Skin of body (tissue), 3 donors: ENCODE results near the gene CCDC13. TPM values are rescaled to one million over a fixed set of nuclear protein-coding genes. Genes with fewer than 3 reads are reported as not detected.

Experiments used
- DNase-seq: peaks from one replicate; lab custom pipeline; 2025; lab: John Stamatoyannopoulos, UW
- small RNA-seq: library from RNA; depleted of rRNA; stranded (forward); fragments of <200 nt; gene quantifications from one replicate; pipeline ENCODE3, GENCODE V24; 2014; ENCODE audit warnings: low replicate concordance
- total RNA-seq: library from RNA; depleted of rRNA; stranded (reverse); fragments of >200 nt; gene quantifications from one replicate; pipeline ENCODE4 v1.2.3, GENCODE V29; 2014

Gene CCDC13
- total RNA-seq, 1 donor from 2014 or later: 0.69 TPM

DNA sequence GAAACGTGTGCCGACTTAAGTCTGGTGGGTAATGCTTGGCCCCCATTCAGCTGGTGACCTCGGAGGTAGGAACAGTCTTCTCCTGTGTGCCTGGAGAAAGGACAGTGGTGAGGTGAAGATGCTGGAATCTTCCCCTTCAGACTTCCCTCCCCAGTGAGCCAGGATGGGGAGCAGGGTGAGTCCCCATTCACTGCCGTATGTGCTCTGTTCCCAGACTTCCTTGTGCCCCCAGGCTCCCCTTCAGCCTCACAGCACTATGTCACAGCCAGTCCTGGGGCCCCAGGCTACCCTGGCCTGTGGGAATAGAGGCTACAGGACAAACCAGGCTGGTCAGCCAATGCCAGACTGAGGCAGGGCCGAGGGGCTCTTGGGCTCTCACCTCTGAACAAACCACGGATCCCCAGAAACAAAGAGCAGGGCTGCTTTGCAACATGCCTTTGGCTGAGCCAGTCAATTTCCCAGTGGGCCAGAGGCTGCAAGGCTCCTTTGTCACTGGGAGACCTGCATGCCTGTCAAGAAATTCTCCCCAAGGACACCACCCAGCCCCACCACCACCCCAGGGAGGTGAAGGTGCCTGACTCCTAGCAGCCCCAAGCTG, 38.7 kb downstream of the CCDC13 start:
- no peak for DNase-seq

DNA sequence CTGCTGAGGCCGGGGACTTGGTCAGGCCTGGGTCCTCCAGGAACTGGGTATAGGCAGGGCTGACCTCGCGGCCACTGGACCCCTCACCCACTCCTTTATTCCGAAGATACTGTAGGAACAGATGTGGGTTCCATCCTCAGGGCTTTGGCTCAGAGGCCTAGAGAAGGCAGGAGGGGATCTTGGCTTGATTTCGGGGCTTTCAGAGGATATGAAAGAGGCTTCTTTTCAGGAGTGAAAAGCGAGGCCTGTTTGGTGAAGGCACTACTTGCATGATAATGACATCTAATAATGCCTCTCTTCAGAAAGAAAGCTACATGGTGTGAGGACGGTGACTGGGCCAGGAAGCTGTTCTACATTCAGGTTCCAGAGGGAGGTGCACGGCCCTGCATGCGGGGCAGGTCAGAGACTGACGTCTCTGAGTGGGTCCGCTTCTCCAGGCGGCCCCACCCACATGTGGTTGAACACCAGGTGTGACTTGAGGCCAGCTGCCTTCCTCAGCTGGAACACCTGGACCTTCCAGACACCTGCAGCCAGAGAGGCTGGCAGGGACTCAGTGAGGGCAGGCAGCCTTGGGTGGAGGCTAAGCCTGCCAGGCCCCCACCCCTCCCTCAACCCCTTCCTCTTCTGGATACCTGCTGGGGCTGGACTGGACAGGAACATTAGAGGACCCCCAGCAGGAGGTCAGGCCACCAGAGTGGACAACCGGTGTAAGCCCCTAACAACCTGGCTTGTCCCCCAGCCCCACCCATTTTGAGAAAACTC, 39.4 kb downstream of the CCDC13 start:
- DNase-seq: no peak

DNA sequence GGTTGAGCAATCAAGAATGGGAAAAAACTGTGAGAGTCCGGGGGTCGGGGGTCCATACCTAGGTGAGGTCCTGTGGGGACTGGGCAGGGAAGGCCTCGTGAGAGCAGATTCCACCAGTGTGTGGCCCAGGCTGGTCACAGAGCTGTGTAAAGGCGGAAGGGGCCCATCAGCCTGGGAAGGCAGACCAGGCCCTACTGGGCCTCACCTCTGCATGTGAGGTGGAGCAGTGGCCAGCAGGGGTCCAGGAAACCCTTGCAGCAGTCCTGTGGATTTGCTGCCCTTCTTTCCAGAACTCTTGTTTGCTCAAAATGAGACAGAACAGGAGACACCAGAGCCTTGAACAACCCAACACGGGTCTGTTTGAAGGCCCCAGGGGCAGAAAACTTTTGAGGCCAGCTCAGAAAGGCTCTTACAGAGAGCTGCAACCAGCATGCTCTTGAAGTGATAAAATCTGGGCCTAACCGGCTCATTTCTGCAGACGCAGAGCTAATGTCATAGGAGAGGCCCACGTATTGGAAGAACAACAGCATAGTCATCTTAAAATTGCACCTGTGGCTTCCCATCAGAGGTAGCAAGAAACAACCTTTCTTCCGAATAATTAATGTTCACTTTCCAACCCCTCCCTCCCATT, 40.1 kb downstream of the CCDC13 start:
- DNase-seq: no peak

DNA sequence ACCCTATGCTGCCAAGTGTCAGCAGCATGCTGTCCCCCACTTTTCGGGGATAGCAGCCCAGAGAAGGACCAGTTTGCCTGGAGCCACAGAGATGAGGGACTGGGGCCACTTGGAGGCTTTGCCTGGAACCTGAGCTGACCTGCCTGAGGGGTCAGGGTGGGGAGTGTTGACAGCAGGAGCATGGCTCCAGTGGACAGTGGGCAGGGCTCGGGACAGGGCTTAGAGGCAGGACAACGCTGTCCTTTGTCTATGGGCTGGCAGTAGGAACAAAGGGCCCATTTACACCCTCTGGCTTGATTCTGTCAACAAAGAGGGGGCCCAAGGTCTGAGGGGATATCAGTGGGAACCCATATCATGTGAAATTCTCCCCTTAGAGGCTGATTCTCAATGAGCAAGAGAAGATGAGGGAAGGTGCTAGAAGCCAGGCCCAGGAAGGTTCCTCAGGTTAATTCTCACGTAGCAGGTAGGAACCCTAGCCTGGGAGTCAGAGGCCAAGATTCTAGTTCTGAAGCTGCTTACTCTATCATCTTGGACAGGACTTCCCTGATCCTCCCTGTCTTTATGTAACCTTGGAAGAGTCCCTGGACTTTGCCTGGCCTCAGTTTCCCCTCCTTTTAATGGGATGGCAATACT, 40.7 kb downstream of the CCDC13 start:
- peak; percentile 9 for DNase-seq

DNA sequence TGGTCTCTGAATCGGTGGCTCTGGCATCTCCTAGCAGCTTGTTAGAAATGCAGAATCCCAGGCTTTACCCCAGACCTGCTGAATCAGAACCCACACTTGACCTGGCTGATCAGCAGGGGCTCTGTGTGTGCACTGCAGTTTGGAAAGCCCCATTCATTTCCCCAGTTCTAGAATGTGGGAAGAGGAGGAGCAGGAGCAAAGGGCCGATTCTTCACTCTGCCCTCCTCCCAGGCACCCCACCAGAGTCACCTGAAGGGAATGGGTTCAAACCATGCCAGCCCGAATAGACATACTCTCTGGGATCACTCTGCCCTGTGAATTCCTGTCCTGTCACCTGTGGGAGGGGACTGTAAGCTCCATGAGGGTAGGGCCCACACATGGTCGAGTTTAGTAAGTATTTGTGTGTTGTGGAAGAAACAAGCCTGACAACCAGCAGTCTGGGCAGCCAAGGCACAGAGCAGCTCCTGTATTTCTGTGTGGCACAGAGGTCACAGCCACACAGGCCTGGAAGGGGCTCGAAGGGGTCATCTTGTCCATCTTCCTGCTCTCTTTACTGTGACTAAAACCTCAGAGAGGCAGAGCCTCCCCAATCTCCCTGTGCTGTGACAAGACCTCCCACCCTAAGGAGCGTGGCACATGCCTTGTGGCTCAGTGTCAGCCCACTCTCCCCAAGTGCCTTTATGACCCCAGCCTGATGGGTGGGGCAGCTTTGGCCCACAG, 41.4 kb downstream of the CCDC13 start:
- DNase-seq: no peak

DNA sequence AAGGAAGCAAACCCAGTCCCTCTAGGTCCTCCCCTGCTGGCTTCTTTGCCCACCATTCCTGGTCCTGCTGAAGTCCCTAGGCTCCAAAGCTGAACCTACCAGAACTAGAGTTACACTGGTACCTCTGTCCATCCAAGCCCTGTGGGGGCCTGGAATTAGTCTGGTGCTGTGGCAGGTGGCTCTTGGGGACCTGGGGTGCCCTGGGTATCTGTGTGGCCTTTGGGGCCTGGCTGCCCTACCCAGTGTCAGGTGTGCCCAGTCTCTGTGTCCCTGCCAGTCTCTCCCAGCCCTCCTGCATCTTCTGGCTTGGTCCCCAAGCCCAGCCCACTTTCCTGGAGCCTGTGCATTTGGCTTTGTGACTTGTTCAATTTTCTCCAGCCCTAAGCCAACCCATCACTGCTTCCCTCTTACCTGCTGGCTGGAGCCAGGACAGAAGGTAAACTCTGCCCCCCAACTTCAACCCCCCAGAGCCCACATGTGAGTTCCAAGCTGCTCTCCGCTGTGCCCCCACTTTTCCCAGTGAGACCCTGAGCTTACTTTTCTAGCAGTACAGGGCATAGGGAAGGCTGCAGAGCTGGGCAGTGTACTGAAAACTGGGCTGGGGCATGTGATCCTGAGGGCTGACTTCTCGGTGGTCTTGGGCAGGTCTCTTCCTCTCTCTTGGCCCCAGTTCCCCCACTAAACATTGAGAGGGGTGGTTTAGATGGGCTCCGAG, 42.2 kb downstream of the CCDC13 start:
- no peak for DNase-seq

DNA sequence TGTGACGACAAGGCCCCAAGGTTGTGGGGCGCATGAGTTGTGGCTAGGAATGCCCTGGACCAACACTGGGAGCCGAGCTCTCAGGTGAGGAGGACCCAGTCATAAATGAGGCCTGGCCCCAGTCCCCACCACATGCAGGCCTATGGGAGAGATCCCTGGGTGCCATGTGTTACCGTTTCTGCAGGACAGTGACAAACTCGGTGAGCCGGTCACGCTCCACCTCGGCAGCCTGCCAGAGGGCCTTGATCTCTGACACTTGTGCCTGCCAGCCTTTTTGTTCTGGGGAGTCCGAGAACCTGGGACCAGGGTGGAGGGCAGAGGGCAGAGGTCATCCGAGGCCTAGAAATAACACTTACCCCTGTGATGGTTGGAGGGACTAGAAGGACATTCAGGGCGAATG, 42.8 kb downstream of the CCDC13 start:
- no peak for DNase-seq

DNA sequence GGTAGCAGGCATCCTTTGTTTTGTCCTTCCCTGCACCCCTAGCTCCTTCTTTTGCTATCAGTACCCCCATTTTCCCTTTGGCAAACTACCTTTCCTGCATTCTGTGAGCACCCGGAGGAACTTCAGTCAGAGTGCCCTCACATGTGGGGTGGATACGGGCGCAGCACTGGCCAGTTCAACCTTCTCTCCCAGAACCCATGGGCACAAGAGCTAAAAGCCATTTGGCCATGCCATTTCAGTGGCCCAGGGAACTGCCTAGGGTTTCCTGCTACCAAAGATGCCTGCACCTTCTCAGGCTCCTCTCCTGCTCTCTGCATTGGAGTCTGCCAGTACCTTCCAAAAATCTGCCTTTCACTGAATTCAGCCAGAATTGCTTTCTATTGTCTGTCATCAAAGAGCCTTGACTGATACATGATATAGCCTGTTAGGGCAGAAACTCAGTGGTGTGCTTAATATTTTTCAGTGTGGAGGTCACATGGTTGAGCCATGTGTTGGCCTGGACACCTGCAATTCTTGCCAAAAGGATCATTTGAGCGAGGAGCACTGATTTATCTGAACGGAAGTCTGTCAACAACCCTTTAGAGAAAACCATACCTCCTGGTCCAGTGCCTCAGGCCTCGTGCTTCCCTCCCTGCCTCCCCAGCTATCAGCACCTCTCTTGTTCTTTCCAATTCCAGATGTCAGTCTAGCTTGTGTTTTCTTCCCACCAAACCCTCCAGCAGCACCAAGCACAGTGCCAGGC, 43.5 kb downstream of the CCDC13 start:
- no peak for DNase-seq

DNA sequence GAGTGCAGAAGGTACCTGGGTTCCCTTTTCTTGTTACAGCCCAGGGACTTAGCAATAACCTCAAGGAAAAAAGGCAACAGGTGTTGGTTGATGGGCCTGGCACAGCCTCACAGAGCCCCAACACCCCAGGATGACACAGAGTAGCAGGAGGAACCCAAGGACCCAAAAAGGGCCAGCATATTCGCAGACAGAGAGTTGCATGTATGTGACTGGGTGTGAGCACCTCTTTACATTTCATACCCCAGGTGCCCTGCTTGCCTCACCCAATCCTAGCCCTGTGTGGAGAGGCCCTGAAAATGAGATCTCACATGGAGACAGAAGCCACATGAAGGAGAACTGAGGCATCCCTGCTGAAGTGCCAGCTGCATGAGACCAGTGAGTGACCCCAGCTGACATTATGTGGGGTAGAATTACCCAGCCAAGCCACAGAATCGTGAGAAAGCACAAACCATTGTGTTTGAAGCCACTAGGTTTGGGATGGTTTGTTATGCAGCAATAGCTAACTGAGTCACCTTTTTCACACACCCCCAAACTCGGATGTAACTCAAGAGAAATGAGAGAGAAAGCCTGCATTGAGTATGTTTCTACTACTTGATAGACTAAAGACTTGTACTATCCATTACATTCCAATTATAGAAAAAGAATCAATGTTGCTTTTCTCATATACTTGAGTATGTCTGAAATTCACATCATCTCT, 44.2 kb downstream of the CCDC13 start:
- no peak for DNase-seq

DNA sequence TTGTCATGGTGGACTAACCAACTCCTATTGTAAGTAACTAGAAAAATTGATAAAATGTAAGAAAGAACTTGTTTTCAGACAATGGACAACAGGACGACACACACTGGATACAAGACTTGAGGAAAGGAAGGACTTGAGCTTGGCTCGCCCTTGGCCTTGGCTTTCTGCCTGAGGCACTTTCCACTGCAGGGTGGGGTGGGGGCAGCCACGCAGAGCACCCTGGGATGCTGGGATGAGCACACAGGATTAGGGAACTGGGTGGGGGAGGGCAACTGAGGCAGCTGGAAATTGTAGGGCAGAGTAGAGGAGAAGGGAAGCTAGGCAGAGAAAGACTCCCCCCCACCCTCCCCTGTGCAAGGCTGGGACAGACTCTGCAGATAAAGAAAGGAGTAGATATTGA, 45.0 kb downstream of the CCDC13 start:
- DNase-seq: no peak

DNA sequence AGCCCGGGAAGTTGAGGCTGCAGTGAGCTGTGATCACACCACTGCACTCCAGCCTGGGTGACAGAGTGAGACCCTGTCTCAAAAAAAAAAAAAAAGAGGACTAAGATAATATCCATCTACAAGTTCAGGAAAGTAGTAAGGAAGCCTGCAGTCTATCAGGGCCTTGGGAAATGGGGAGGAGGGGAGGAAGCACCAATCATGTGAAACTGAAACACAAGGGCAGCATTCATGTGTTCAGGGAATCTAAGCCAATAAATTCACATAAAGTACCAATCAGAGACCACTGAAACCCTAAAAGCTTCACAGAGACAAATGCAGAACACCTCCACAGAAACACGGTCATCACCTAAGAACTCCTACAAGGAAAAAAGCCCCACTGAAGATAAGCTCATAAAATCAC, 47.6 kb downstream of the CCDC13 start:
- no peak for DNase-seq

DNA sequence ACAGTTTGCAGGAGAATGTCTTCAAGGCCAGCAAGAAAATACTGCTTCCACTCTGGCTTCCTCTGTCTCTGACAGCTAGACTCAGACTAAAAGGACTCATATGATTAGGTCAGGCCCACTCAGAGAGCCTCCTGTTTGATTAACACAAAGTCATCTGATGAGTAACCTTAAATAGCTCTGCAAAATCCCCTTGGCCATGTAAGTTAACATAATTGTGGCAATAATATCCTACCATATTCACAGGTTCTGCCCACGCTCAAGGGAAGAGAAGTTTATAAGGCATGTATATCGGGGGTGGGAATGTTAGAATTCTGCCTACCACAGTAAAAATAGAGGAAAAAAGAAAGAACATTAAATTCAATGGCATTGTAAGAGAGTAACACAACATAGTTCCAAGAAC, 49.8 kb downstream of the CCDC13 start:
- DNase-seq: no peak

Small RNA genes within 50 kb of the gene (small RNA-seq; reads per million reads assigned to genes)
- gene CCDC13: not detected

Other genes with a start within 250 kb of the CCDC13 start
- 31.2 TPM for gene SEC22C, start 191.3 kb downstream of the CCDC13 start, total RNA-seq
- 20.6 TPM for gene SS18L2, start 182.4 kb downstream of the CCDC13 start, total RNA-seq
- gene NKTR, start 172.6 kb downstream of the CCDC13 start, total RNA-seq: 183 TPM
- gene ZBTB47, start 119.6 kb downstream of the CCDC13 start, total RNA-seq: 13.3 TPM
- gene KLHL40, start 87.7 kb downstream of the CCDC13 start, total RNA-seq: 13.4 TPM
- 3.9 TPM for gene HHATL, start 70.5 kb downstream of the CCDC13 start, total RNA-seq
- gene HIGD1A, start 31.2 kb upstream of the CCDC13 start, total RNA-seq: 88.2 TPM
- gene ACKR2, start 36.2 kb upstream of the CCDC13 start, total RNA-seq: 1.6 TPM
- not detected for gene CYP8B1, start 102.6 kb upstream of the CCDC13 start, total RNA-seq
- gene ZNF662, start 132.9 kb upstream of the CCDC13 start, total RNA-seq: 12.1 TPM
- gene GASK1A, start 206.1 kb upstream of the CCDC13 start, total RNA-seq: 16.5 TPM